GM21528 (cell line): ENCODE data around the gene TNFRSF19.
"Not testable (repeated sequence)": the region's sequence is repeated elsewhere in the genome, so short reads cannot be mapped to it uniquely, and the experiment has no call there.

Experiments used
- ATAC-seq: cut with Tn5 transposase; IDR thresholded peaks from one replicate; pipeline ENCODE4 v1.9.1; 2021; ENCODE audit warnings: mild to moderate bottlenecking, moderate library complexity; ENCODE audit not compliant: unreplicated experiment, low FRiP score

The TNFRSF19 gene

GRCh38 chr13:23570099-23570920 lies at the start of gene TNFRSF19:
TSS of gene TNFRSF19 (plus strand) at chr13:23570412. CDS start at chr13:23590184, 19,772 bp downstream.
- no peak for ATAC-seq

- ATAC-seq, result not testable (repeated sequence)
These were observed 40.3 kb upstream of the TNFRSF19 start for GRCh38 chr13:23529926-23530325.

GRCh38 chr13:23531446-23531845 lies 38.8 kb upstream of the TNFRSF19 start:
- no peak for ATAC-seq

- ATAC-seq, result no peak
These were observed 36.1 kb upstream of the TNFRSF19 start for GRCh38 chr13:23534090-23534489.

- no peak for ATAC-seq
These were observed 28.9 kb upstream of the TNFRSF19 start for GRCh38 chr13:23541221-23541824.

DNA sequence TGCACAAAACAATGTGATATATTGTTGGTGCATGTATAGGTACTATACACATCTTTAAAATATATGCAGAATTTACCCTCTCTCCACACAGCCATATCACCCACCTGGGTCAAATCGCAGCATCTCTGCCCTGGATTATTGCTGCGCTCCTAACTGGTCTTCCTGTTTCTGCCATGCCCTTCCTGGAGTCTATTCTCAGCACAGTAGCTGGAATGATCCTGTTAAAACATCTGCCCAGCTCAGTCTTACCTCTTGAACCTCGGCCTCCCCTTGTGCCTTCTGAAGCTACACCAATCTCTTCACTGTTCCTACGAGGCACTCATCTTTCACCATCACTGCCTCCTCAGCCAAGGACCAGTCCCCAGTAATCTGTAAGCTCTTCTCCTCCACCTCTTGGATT lies 25.5 kb upstream of the TNFRSF19 start:
- ATAC-seq, result no peak

DNA sequence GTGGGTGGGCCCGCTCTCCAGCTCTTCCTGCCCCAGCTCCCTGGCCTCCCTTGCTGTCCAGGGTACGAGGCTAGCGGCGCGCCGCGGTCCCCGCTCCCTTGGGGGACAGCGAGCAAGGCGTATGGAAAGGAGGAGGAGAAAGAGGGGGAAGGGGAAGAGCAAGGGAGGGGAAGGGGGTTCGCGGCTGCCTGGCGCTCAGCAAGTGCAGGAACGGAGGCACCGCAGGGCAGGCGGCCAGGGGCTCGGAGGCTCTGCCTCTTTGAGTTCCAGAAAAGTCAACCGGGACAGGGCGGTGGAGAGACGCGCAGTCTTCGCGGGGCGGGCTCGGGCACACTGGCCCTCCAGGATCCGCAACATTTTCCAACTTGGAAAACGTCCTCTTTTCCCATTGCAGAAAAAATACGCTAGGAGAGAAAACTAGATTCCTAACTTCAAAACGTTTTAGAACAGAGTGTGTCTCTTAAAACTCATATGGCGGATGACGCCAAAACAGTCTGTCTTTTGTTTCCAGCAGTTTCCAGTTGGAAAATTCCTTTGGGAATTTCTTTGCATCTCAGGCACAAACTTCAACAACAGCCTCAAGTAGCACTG lies 23.1 kb upstream of the TNFRSF19 start:
- ATAC-seq, result no peak

DNA sequence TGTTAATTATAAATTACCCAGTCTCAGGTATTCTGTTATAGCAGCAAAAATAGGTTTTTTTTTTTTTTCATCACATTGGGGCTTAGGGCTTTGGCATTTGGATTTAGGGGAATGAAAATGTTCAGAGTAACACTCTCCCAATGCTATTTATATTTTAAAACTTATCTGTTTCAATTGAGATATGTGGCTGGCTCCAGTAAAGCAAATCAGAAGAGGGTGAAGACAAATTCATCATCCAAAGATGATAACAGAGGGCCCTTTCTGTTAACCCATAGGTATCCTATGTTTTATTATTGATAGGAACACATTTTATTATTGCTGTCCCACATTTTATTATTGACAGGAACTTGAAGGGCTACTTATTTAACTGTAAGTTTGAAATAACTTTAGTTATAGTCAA lies 20.5 kb upstream of the TNFRSF19 start:
- no peak for ATAC-seq

GRCh38 chr13:23550163-23550562 lies 20.0 kb upstream of the TNFRSF19 start:
- ATAC-seq, result no peak

GRCh38 chr13:23551213-23552008 lies 18.8 kb upstream of the TNFRSF19 start:
- ATAC-seq, result no peak

DNA sequence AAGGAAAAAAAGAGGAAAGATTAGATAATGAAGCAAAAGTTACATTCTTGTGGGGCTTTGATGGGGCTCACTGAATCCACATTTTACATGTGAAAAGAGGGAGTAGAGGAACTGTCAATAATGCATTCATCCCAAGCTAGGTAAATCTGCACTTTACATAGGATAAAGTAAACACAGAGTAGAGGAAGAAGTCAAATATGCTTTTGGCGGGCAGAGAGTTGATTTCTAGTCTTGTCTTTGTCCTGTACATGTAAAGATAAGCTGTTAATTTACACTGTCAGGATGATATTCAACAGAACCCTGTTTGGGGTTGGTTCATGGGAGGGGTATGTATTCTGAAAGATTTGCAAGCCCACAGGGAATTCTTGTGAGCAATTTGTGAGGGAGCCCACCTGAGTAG lies 18.0 kb upstream of the TNFRSF19 start:
- ATAC-seq, result no peak

GRCh38 chr13:23552661-23553060 lies 17.6 kb upstream of the TNFRSF19 start:
- ATAC-seq, result no peak

DNA sequence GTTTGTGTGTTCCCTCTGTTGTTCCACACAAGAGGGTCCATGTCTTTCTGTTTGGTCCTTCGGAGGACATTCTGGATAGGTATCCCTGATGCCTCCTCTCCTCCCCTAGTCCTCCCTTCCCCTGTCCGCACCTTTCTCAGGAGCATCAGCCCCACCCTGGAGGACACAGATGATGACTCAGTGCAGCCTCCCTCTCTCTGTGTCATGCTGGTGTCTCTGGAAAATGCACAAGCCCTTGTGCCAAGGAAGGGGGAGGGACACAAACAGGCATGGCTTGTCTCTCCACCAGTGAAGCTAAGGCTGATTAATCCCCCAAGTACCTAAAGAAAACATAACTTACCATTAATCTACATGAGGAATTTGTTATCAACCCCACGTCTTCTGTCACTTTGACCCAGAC lies 16.2 kb upstream of the TNFRSF19 start:
- ATAC-seq, result no peak

- ATAC-seq, result no peak
These were observed 13.2 kb upstream of the TNFRSF19 start for GRCh38 chr13:23557043-23557442.

DNA sequence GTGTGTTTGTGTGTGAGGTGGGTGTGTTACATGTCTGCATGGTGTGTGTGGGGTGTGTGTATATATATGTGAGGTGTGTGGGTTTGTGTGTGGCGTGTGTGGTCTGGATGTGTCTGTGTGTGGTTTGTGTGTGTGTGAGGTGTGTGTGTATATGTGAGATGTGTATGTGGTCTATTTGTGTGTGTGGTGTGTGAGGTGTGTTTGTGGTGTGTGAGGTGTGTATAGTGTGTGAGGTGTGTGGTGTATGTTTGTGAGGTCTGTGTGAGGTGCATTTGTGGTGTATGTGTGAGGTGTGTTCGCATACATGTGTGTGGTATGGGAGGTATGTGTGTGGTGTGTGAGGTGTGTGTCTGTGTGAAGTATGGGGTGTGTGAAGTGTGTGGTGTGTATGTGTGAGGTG lies 12.5 kb upstream of the TNFRSF19 start:
- ATAC-seq, result no peak

DNA sequence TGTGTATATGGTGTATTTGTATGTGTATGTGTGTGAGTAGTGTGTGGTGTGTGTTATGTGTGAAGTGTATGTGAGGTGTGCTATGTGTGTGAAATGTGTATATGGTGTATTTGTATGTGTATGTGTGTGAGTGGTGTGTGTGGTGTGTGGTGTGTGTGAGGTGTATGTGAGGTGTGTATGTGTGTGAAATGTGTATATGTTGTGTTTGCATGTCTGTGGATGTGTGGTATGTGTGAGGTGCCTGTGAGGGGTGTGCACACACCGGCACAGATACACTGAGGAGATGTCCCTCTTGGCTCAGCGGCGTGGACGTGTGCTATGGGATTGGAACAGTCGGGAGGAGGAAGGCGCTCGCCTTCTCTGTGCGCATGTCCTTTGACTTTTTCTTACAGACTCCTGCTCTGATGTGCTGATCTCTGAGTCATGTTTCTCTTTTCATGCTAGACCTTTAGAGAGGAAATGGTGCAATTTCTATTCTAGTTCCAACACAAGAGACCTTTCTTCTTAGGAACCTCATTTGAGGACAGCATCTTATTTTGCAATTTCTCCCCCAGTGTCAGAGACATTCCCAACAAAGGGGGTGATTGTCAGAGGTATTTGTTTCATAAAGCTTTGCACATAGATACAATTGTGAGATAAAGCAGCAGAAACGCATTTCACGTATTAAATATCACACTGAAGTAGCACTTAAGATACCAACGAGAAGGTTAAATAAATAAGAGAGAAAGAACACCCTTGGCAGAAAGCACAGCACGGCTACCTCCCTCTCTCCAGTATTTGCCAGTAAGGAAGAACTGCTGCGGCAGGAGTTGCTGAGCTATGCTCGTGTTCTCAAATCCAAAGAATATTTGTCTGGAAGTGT lies 11.3 kb upstream of the TNFRSF19 start:
- ATAC-seq, result no peak

- peak; percentile 35 for ATAC-seq
These were observed 9.6 kb upstream of the TNFRSF19 start for GRCh38 chr13:23560571-23561089.

DNA sequence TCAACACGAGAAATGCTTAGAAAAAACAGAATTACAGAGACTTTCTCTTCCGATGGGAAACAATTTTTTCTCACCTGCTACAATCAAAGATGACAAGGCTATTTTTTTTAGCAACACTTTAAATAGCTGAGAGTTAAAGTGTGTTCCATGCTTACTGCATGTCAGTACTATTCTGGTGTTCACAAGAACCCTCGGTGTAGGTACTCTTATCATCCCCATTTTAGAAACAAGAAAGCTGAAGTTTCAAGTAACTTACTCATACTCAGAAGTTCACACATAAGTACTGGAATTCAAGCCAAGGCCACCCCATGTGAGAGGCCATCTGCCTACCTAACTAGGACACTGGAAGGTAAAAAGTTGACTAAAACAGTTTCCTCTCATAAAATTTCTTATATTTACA lies 9.0 kb upstream of the TNFRSF19 start:
- peak; percentile 75 for ATAC-seq

DNA sequence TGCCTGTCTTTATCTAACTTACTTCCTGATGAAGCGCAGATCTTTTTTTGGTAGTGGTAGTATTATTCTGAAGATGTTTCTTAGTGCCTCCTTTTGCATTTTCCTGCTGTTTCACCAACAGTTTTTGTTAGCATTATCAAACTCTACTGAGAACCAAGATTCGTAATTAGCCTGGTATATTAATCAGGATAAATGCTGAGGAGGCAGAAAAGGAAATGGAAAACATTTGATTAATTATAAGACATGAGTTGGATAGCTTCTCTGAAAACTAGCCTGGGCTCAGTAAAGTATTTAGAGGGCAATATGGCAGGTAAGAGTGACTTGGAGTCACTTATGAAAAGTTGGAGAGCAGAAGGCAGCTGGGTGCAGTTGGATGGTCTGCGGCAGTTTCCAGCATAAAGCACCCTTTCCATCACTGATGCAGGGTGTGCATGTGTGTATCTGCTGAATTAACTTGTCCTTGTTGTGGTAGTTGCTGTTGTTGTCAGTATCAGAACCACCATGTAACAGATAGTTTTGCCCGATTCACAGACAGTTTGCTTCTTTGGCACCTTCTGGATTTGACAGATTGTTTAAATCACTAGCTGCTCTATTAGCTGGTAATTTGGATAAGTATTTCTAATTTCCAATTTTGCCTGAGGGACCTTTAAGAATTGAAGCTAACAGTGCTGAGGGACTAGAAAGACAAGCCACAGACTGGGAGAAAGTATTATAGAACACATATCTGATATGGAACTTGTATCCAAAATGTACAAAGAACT lies 6.9 kb upstream of the TNFRSF19 start:
- no peak for ATAC-seq
